Panc1 (cell line): ENCODE results near the gene SMIM12.

Source experiments
- POLR2AphosphoS5 ChIP-seq: IDR thresholded peaks from 2 replicates; pipeline ENCODE4 v1.6.1; 2012; ENCODE audit warnings: mild to moderate bottlenecking, low read depth, low read length, moderate library complexity
- SIN3A ChIP-seq: IDR thresholded peaks from 2 replicates; pipeline ENCODE4 v1.6.1; 2012; ENCODE audit warnings: low read depth, mild to moderate bottlenecking, low read length, moderate library complexity, borderline replicate concordance; ENCODE audit not compliant: insufficient read depth
- TCF7L2 ChIP-seq: IDR thresholded peaks from 2 replicates; pipeline ENCODE4 v1.6.1; 2011; ENCODE audit warnings: mild to moderate bottlenecking, low read depth, low read length, inconsistent platforms
- TF ChIP-seq, protein P1 (sequence below): fragments of 450-650 bp; IDR thresholded peaks from 2 replicates; pipeline ENCODE4 v1.5.1; 2017; ENCODE audit warnings: mild to moderate bottlenecking
- TF ChIP-seq, protein P2 (sequence below), 2 experiments: IDR thresholded peaks; 2 replicates each; pipeline ENCODE4 v1.6.1; 2011 to 2012; ENCODE audit warnings: low read depth in 2 of 2, control low read depth in 1 of 2, low read length in 1 of 2, mild to moderate bottlenecking in 1 of 2, moderate library complexity in 1 of 2; ENCODE audit not compliant: insufficient read depth in 1 of 2

DNA sequence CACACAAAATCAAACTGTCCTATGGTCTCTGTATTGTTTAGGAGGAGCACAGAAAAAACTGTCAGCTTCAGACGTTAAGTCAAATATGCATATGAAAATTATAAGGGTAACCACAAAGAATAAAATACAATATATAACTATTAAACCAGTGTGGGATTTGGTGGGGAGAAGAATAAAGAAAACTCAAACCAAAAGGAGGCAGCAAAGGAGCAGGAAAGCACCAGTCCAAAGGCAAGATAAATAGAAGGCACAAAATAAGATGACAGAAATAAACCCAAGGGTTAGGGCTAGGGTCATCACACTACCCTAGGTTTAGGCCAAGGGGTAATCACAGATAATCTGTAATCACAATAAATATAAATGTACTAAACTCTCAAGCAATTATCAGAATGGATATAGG lies 37.1 kb upstream of the SMIM12 start:
- TF ChIP-seq, protein P1, sequence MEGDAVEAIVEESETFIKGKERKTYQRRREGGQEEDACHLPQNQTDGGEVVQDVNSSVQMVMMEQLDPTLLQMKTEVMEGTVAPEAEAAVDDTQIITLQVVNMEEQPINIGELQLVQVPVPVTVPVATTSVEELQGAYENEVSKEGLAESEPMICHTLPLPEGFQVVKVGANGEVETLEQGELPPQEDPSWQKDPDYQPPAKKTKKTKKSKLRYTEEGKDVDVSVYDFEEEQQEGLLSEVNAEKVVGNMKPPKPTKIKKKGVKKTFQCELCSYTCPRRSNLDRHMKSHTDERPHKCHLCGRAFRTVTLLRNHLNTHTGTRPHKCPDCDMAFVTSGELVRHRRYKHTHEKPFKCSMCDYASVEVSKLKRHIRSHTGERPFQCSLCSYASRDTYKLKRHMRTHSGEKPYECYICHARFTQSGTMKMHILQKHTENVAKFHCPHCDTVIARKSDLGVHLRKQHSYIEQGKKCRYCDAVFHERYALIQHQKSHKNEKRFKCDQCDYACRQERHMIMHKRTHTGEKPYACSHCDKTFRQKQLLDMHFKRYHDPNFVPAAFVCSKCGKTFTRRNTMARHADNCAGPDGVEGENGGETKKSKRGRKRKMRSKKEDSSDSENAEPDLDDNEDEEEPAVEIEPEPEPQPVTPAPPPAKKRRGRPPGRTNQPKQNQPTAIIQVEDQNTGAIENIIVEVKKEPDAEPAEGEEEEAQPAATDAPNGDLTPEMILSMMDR = no peak
- TF ChIP-seq POLR2AphosphoS5 = no peak
- TF ChIP-seq, protein P2, sequence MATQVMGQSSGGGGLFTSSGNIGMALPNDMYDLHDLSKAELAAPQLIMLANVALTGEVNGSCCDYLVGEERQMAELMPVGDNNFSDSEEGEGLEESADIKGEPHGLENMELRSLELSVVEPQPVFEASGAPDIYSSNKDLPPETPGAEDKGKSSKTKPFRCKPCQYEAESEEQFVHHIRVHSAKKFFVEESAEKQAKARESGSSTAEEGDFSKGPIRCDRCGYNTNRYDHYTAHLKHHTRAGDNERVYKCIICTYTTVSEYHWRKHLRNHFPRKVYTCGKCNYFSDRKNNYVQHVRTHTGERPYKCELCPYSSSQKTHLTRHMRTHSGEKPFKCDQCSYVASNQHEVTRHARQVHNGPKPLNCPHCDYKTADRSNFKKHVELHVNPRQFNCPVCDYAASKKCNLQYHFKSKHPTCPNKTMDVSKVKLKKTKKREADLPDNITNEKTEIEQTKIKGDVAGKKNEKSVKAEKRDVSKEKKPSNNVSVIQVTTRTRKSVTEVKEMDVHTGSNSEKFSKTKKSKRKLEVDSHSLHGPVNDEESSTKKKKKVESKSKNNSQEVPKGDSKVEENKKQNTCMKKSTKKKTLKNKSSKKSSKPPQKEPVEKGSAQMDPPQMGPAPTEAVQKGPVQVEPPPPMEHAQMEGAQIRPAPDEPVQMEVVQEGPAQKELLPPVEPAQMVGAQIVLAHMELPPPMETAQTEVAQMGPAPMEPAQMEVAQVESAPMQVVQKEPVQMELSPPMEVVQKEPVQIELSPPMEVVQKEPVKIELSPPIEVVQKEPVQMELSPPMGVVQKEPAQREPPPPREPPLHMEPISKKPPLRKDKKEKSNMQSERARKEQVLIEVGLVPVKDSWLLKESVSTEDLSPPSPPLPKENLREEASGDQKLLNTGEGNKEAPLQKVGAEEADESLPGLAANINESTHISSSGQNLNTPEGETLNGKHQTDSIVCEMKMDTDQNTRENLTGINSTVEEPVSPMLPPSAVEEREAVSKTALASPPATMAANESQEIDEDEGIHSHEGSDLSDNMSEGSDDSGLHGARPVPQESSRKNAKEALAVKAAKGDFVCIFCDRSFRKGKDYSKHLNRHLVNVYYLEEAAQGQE (IDR thresholded peaks at IDR 0.05; ENCODE audit: insufficient read depth in 1 of 2, low read depth in 2 of 2, low read length in 1 of 2) = no peak
- TF ChIP-seq SIN3A = no peak
- no peak for TF ChIP-seq TCF7L2
